GM12891 (cell line): ENCODE results near the gene RASA3.

Experiments
- DNase-seq: peaks from one replicate; pipeline ENCODE4 v3.0.0; 2011; ENCODE audit warnings: low spot score; ENCODE audit not compliant: insufficient read length
- FAIRE-seq: peaks from 2 replicates; lab custom pipeline; 2011; peaks lifted over from hg19 to GRCh38; lab: Jason Lieb, UNC
- PAX5 ChIP-seq: IDR thresholded peaks from 2 replicates; pipeline ENCODE4 v1.6.1; 2011; ENCODE audit warnings: low read length, moderate library complexity, mild to moderate bottlenecking; ENCODE audit not compliant: insufficient read depth, severe bottlenecking
- POLR2A ChIP-seq: IDR thresholded peaks from 2 replicates; pipeline ENCODE4 v1.6.1; 2011; ENCODE audit warnings: low read depth, low read length, control low read depth
- POLR2AphosphoS5 ChIP-seq: IDR thresholded peaks from 2 replicates; pipeline ENCODE4 v1.6.1; 2011; ENCODE audit warnings: low read depth, low read length, control low read depth
- POU2F2 ChIP-seq: IDR thresholded peaks from 2 replicates; pipeline ENCODE4 v1.6.1; 2011; ENCODE audit warnings: low read depth, mild to moderate bottlenecking, control low read depth, low read length, moderate library complexity
- SPI1 ChIP-seq: IDR thresholded peaks from 2 replicates; pipeline ENCODE4 v1.6.1; 2011; ENCODE audit warnings: low read depth, low read length, control low read depth
- TAF1 ChIP-seq: IDR thresholded peaks from 2 replicates; pipeline ENCODE4 v1.6.1; 2011; ENCODE audit warnings: low read depth, low read length, control low read depth

Gene RASA3

DNA sequence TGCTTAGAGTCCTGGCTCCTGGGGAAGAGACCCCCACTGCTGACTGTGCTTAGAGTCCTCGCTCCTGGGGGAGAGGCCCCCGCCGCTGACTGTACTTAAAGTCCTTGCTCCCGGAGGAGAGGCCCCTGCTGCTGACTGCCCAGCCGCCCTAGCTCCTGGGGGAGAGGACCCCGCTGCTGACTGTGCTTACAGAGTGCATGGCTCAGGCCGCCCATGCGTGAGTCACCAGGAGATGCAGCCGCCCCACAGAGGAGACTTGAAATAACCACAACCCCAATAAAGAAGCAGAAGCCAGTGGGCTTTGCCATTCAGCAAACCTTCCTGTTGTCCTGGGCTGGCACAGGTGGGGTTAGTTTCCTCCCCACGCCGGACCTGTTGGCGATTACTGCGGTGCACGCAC is 79.4 kb downstream of the RASA3 start:
- no peak for DNase-seq
- TF ChIP-seq POLR2AphosphoS5: no peak
- no peak for TF ChIP-seq TAF1
- no peak for TF ChIP-seq POU2F2
- no peak for TF ChIP-seq POLR2A
- TF ChIP-seq SPI1: no peak
- no peak for TF ChIP-seq PAX5
- no peak for FAIRE-seq

- FAIRE-seq (no peak), DNase-seq (no peak)
- TF ChIP-seq POLR2AphosphoS5 (no peak), PAX5 (no peak), POLR2A (no peak), SPI1 (no peak), TAF1 (no peak), POU2F2 (no peak)
Observed at GRCh38 chr13:114050536-114051450, 81.6 kb downstream of the RASA3 start.

GRCh38 chr13:114049626-114050101 is 82.8 kb downstream of the RASA3 start:
- TF ChIP-seq POLR2A (peak; percentile 61; the same call in 1 of the 2 replicates), PAX5 (no peak), TAF1 (no peak), POLR2AphosphoS5 (no peak), POU2F2 (no peak)
- peak; percentile 9 for FAIRE-seq
- no peak for DNase-seq

GRCh38 chr13:114049026-114049425 is 83.4 kb downstream of the RASA3 start:
- FAIRE-seq (peak; percentile 93), DNase-seq (peak; percentile 58)
- TF ChIP-seq POLR2A (no peak), SPI1 (peak; percentile 68), POU2F2 (no peak)

GRCh38 chr13:114048443-114048842 is 84.0 kb downstream of the RASA3 start:
- FAIRE-seq (no peak), DNase-seq (no peak)
- no peak for TF ChIP-seq SPI1
- no peak for TF ChIP-seq POLR2A
- TF ChIP-seq PAX5: no peak

GRCh38 chr13:114047358-114047881 is 85.0 kb downstream of the RASA3 start:
- TF ChIP-seq PAX5: peak; percentile 93
- TF ChIP-seq TAF1: no peak
- FAIRE-seq (peak; percentile 94), DNase-seq (no peak)

DNA sequence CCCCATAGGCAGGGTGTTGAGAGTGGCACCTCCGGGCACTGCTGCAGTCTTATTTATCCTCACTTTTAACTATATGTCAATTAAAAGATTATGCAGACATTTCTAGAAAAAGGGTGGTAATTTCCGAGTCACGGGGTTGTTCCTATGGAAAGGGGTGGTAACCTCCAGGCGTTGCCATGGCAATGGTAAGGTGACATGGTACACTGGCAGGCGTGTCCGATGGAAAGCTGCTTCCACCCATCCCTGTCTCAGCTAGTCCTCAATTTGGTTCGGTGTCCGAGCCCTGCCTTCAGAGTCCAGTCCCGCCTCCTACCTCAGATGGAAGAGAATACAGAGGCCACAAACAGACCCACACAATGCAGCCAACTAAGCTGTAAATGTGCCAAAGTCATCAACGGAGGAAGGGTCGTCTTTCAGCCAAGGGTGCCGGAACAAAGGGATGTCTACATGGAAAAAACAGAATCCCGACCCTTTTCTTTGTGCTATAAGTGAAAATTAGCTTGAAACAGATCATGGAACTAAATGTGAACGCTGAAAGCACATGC is 85.9 kb downstream of the RASA3 start:
- no peak for DNase-seq
- no peak for FAIRE-seq
- no peak for TF ChIP-seq POU2F2
- TF ChIP-seq TAF1: no peak
- TF ChIP-seq PAX5: no peak
- TF ChIP-seq POLR2A: no peak
- no peak for TF ChIP-seq POLR2AphosphoS5
- no peak for TF ChIP-seq SPI1

DNA sequence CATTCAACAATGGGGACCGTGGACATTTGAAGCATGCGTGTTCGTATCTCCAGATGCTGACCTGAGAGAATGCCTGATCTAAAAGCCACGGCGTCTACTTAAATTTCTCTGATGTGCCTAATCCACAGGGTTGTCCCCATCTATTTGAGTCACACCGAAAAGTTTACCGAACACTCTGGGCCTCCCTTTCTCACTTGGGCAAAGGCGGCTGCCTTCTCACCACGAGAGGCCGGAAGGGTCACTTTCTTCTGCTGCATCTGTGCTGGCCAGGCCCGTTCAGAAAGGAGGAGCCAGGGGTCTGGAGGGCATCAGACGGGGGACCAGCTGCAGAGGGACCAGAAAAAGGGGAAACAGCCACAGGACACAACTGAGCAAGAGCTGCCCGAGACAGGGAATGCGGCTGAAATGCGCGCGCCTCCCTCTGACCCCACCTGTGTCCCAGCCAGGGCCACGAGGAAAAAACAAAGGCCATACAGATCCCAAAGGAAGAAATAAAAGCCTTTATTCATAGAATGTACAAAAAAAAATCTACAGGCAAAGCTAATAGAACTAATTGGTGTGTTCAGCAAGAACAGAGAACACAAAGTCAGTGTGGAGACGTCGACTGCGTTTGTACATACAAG is 87.2 kb downstream of the RASA3 start:
- DNase-seq (no peak), FAIRE-seq (no peak)
- TF ChIP-seq POU2F2 (no peak), PAX5 (no peak), SPI1 (no peak), POLR2AphosphoS5 (no peak), POLR2A (no peak), TAF1 (no peak)

DNA sequence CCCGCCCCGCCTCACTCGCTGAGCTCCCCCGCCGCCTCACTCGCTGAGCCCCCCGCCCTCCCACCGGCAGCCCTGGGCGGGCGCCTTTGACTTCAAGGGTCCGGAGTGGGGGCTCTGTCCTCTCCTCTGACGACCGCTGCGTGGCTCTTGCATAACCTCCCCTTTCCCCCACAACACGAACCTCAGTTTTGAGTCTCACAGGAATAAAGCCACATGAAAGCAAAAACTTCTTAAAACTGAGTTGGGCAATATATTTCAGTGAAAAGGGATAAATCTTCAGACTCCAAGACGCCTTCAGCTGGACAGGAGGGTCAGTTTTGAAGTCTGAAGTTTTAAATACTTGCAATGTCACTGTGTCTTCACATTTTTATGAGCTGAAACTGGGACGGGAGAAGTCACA is 87.9 kb downstream of the RASA3 start:
- TF ChIP-seq SPI1 (no peak), POU2F2 (no peak), PAX5 (no peak), POLR2AphosphoS5 (no peak), TAF1 (no peak), POLR2A (no peak)
- FAIRE-seq (no peak), DNase-seq (no peak)
